ENCODE measurements around the gene DDX18. TPM values are rescaled to one million over a fixed set of nuclear protein-coding genes. Genes with fewer than 3 reads are reported as not detected.

The DDX18 gene
- total RNA-seq, 1 donor from 2014 or later = 133 TPM

DNA sequence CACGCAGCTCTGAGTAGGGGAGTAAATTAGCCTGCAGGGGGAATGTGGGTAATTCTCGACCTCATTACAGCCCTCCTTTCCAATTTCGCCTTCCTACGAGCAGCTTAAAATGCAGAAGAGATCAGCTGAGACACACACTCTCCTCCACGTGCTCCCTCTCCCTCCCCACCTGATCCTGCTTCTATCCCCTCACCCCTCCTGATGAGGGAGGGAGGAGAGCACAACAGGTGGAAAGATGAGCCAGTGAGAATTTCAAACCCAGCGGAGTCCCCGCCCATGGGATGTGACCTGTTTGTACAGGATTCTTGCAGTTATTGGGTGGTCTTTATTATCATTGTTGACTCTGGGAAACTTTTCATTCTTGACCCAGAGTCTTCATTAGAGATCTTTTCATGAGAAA lies 35.5 kb downstream of the DDX18 start:
- Mint-ChIP-seq H3K27me3 (ENCODE audit: insufficient read depth) (peaks cover 15% of the 10 kb centered on the region), H3K4me1 (ENCODE audit: low read depth) (no peaks in the 10 kb centered on the region), H3K27ac (no peak overlapping the region), H3K4me3 (no peak overlapping the region), H3K9me3 (no peaks in the 10 kb centered on the region), H3K36me3 (ENCODE audit: low read depth) (no peaks in the 10 kb centered on the region)
- intact Hi-C loops (cut with micrococcal nuclease) = no loop called here
- no peak for DNase-seq (ENCODE audit: low spot score)

GRCh38 chr2:117850461-117850860 lies 36.0 kb downstream of the DDX18 start:
- no peaks in the 10 kb centered on the region for H3K36me3 Mint-ChIP-seq (ENCODE audit: low read depth)
- DNase-seq (ENCODE audit: low spot score) = no peak
- H3K4me3 Mint-ChIP-seq = no peak overlapping the region
- intact Hi-C loops (cut with micrococcal nuclease) = no loop called here
- no peaks in the 10 kb centered on the region for H3K4me1 Mint-ChIP-seq (ENCODE audit: low read depth)
- H3K9me3 Mint-ChIP-seq = no peaks in the 10 kb centered on the region
- no peak overlapping the region for H3K27ac Mint-ChIP-seq
- H3K27me3 Mint-ChIP-seq (ENCODE audit: insufficient read depth) = peaks cover 15% of the 10 kb centered on the region

DNA sequence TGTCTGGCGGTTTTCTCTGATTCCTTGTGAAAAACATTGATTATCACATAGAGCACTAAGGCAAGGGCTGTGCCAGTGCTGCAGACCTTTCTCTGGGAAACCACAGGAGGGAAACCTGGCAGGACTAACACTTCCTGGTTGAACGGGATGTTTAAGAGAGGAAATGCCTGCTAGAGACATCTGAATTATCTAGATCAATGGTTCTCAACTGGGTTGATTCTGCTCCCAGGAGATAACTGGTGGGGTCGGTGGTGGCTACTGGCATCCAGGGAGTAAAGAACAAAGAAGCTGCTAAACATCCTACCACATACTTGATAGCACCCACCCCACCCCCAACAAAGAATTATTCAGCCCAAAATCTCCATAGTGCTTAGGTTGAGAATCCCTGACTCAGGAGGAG lies 37.5 kb downstream of the DDX18 start:
- H3K27ac Mint-ChIP-seq = no peak overlapping the region
- intact Hi-C loops (cut with micrococcal nuclease) = no loop called here
- H3K9me3 Mint-ChIP-seq = no peaks in the 10 kb centered on the region
- H3K4me3 Mint-ChIP-seq = no peak overlapping the region
- H3K36me3 Mint-ChIP-seq (ENCODE audit: low read depth) = no peaks in the 10 kb centered on the region
- H3K27me3 Mint-ChIP-seq (ENCODE audit: insufficient read depth) = peaks cover 18% of the 10 kb centered on the region
- H3K4me1 Mint-ChIP-seq (ENCODE audit: low read depth) = no peaks in the 10 kb centered on the region
- DNase-seq (ENCODE audit: low spot score) = no peak

- no peaks in the 10 kb centered on the region for H3K4me1 Mint-ChIP-seq (ENCODE audit: low read depth)
- no peaks in the 10 kb centered on the region for H3K9me3 Mint-ChIP-seq
- no peak overlapping the region for H3K4me3 Mint-ChIP-seq
- no peak for DNase-seq (ENCODE audit: low spot score)
- no peak overlapping the region for H3K27ac Mint-ChIP-seq
- no peaks in the 10 kb centered on the region for H3K36me3 Mint-ChIP-seq (ENCODE audit: low read depth)
- peaks cover 20% of the 10 kb centered on the region for H3K27me3 Mint-ChIP-seq (ENCODE audit: insufficient read depth)
- intact Hi-C loops (cut with micrococcal nuclease) = no loop called here
These were observed 38.8 kb downstream of the DDX18 start for GRCh38 chr2:117853316-117853715.

GRCh38 chr2:117853873-117854272 lies 39.4 kb downstream of the DDX18 start:
- Mint-ChIP-seq H3K4me3 (no peak overlapping the region), H3K27me3 (ENCODE audit: insufficient read depth) (peaks cover 21% of the 10 kb centered on the region), H3K27ac (no peak overlapping the region), H3K36me3 (ENCODE audit: low read depth) (no peaks in the 10 kb centered on the region), H3K9me3 (no peaks in the 10 kb centered on the region), H3K4me1 (ENCODE audit: low read depth) (no peaks in the 10 kb centered on the region)
- DNase-seq (ENCODE audit: low spot score) = no peak
- intact Hi-C loops (cut with micrococcal nuclease) = no loop called here

DNA sequence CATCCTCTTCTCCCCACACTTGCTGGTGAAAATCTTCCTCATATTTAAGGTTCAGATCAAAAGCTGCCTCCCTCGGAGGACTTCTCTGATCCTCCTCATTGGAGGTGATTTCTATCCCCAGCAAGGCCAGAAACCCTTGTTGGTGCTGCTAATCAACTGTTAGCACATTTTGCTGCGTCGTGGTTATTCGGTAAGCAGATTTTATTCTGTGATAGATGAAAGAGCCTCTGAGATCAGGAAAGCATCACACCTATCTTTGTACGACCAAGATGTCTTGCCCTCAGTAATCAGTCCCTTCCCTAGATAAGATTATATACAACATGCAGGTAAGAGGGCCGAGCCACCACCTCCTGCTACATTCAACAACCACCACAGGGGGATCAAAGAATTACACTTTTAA lies 40.1 kb downstream of the DDX18 start:
- H3K4me1 Mint-ChIP-seq (ENCODE audit: low read depth) = no peaks in the 10 kb centered on the region
- H3K27ac Mint-ChIP-seq = no peak overlapping the region
- intact Hi-C loops (cut with micrococcal nuclease) = no loop called here
- no peaks in the 10 kb centered on the region for H3K36me3 Mint-ChIP-seq (ENCODE audit: low read depth)
- H3K9me3 Mint-ChIP-seq = no peaks in the 10 kb centered on the region
- peaks cover 21% of the 10 kb centered on the region for H3K27me3 Mint-ChIP-seq (ENCODE audit: insufficient read depth)
- DNase-seq (ENCODE audit: low spot score) = no peak
- no peak overlapping the region for H3K4me3 Mint-ChIP-seq

- intact Hi-C loops (cut with micrococcal nuclease) = no loop called here
- Mint-ChIP-seq H3K36me3 (ENCODE audit: low read depth) (no peaks in the 10 kb centered on the region), H3K4me3 (no peak overlapping the region), H3K9me3 (peaks cover 3% of the 10 kb centered on the region), H3K27me3 (ENCODE audit: insufficient read depth) (peaks cover 16% of the 10 kb centered on the region), H3K4me1 (ENCODE audit: low read depth) (no peaks in the 10 kb centered on the region), H3K27ac (no peak overlapping the region)
- no peak for DNase-seq (ENCODE audit: low spot score)
These were observed 41.4 kb downstream of the DDX18 start for GRCh38 chr2:117855886-117856285.

DNA sequence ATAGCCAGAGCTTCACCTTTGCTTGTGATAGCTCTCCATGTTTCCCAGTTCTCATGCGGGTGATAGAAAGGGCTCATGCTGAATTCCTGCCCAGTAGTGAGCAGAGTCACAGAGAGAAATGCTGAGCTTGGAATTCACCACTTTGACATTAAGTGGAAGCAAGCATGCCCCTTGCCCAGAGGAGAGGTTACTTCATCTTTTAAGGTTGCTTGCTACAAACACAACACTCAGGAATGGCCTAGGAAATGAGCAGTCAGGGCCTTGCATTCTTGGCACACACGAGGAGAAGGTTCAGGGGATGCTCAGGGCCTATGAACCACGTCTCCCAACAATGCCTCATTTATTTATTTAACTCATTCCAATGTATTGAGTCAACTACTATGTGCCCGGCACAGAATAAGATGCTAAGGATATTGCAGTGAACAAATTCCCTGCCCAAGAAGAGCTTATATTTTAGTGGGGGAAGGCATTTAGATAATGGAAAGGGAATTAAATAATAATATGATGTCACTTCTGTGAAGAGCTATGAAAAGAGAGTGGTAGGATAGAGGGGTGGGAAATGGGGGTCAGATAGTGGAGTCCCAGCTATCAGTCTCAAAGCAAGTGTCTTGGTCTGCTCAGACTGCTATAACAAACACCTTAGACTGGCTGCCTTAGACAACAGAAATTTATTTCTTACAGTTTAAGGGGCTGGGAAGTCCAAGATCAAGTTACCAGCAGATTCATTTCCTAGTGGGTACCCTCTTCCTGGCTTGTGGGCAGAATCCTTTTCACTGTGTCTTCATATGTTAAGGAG lies 42.1 kb downstream of the DDX18 start:
- no peaks in the 10 kb centered on the region for H3K36me3 Mint-ChIP-seq (ENCODE audit: low read depth)
- H3K27ac Mint-ChIP-seq = no peak overlapping the region
- H3K9me3 Mint-ChIP-seq = peaks cover 4% of the 10 kb centered on the region
- intact Hi-C loops (cut with micrococcal nuclease) = no loop called here
- no peaks in the 10 kb centered on the region for H3K4me1 Mint-ChIP-seq (ENCODE audit: low read depth)
- H3K27me3 Mint-ChIP-seq (ENCODE audit: insufficient read depth) = peaks cover 13% of the 10 kb centered on the region
- no peak for DNase-seq (ENCODE audit: low spot score)
- H3K4me3 Mint-ChIP-seq = no peak overlapping the region

- intact Hi-C loops (cut with micrococcal nuclease) = no loop called here
- no peak overlapping the region for H3K27ac Mint-ChIP-seq
These were observed 43.8 kb downstream of the DDX18 start for GRCh38 chr2:117858336-117858735.

DNA sequence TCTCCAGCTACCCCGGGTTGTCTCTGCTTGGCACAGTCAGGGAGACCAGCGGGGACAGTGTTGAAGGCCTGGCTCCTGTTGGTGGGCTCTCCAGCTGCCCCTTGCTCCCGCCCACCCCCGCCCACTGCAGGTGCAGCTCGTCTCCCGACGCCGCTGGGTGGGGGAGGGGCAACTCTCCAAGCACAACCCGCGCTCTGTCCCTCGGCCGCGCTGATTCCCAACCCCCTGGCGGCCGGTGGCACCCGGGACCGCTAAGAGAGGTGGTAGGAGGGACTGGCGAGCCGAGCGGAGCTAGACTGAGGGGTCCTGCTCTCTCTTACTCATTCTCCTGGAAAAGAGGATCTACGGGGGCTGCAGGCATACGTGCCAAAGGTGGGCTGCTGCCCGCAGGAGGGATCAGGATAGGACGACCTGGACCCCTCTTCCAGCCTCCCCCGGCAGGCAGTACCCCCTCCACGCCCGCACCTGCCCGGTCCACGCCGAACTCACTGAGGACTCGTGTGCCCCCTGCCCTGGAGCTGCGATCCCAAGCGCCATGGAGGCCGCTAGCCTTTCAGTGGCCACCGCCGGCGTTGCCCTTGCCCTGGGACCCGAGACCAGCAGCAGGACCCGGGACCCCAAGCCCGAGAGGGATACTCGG lies 44.5 kb downstream of the DDX18 start:
- Mint-ChIP-seq H3K27ac (no peak overlapping the region), H3K9me3 (peaks cover 4% of the 10 kb centered on the region), H3K4me1 (ENCODE audit: low read depth) (no peaks in the 10 kb centered on the region), H3K4me3 (no peak overlapping the region), H3K27me3 (ENCODE audit: insufficient read depth) (peaks cover 5% of the 10 kb centered on the region), H3K36me3 (ENCODE audit: low read depth) (no peaks in the 10 kb centered on the region)
- no peak for DNase-seq (ENCODE audit: low spot score)
- intact Hi-C loops (cut with micrococcal nuclease) = no loop called here

More at GRCh38 chr2:117858336-117858735, 43.8 kb downstream of the DDX18 start:
- no peaks in the 10 kb centered on the region for H3K4me1 Mint-ChIP-seq (ENCODE audit: low read depth)
- peaks cover 4% of the 10 kb centered on the region for H3K9me3 Mint-ChIP-seq
- no peak for DNase-seq (ENCODE audit: low spot score)
- H3K4me3 Mint-ChIP-seq = no peak overlapping the region
- H3K27me3 Mint-ChIP-seq (ENCODE audit: insufficient read depth) = peaks cover 5% of the 10 kb centered on the region
- no peaks in the 10 kb centered on the region for H3K36me3 Mint-ChIP-seq (ENCODE audit: low read depth)

GRCh38 chr2:117859532-117859911 lies 45.0 kb downstream of the DDX18 start:
- Mint-ChIP-seq H3K4me3 (no peak overlapping the region), H3K9me3 (peaks cover 4% of the 10 kb centered on the region), H3K27ac (no peak overlapping the region), H3K36me3 (ENCODE audit: low read depth) (no peaks in the 10 kb centered on the region), H3K27me3 (ENCODE audit: insufficient read depth) (peaks cover 5% of the 10 kb centered on the region), H3K4me1 (ENCODE audit: low read depth) (no peaks in the 10 kb centered on the region)
- DNase-seq (ENCODE audit: low spot score) = no peak
- intact Hi-C loops (cut with micrococcal nuclease) = no loop called here

- Mint-ChIP-seq H3K27ac (no peak overlapping the region), H3K36me3 (ENCODE audit: low read depth) (no peaks in the 10 kb centered on the region), H3K4me3 (no peak overlapping the region), H3K4me1 (ENCODE audit: low read depth) (no peaks in the 10 kb centered on the region), H3K9me3 (peaks cover 4% of the 10 kb centered on the region), H3K27me3 (ENCODE audit: insufficient read depth) (peaks cover 5% of the 10 kb centered on the region)
- DNase-seq (ENCODE audit: low spot score) = no peak
- intact Hi-C loops (cut with micrococcal nuclease) = no loop called here
These were observed 45.6 kb downstream of the DDX18 start for GRCh38 chr2:117859924-117860647.

DNA sequence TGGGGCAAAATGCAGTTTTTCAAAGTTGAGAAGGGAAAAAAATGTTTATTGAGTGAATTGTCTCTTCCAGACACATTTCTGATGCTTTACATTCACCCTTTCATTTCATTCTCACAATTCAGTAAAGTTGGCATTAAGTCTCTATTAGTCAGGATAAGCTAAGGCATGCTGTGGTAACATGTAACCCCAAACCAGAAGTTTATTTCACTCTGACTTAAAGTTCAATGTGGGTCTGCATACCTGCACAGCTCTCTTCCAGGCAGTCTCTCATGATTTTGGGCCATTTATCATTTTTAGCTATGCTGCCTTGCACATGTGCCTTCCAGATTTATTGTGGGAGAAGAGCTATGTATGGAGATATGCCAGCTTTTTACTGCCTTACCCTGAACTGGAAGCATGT lies 48.0 kb downstream of the DDX18 start:
- H3K36me3 Mint-ChIP-seq (ENCODE audit: low read depth) = no peaks in the 10 kb centered on the region
- intact Hi-C loops (cut with micrococcal nuclease) = no loop called here
- H3K9me3 Mint-ChIP-seq = peaks cover 4% of the 10 kb centered on the region
- peaks cover 3% of the 10 kb centered on the region for H3K27me3 Mint-ChIP-seq (ENCODE audit: insufficient read depth)
- no peaks in the 10 kb centered on the region for H3K4me1 Mint-ChIP-seq (ENCODE audit: low read depth)
- H3K4me3 Mint-ChIP-seq = no peak overlapping the region
- no peak for DNase-seq (ENCODE audit: low spot score)
- no peak overlapping the region for H3K27ac Mint-ChIP-seq
